GM19351 (cell line): ENCODE results near the gene TVP23A.
A peak's percentile ranks its signal among the peaks of the same experiment; 100 is the strongest.
"Not testable (repeated sequence)": the region's sequence is repeated elsewhere in the genome, so short reads cannot be mapped to it uniquely, and the experiment has no call there.

Experiments
- ATAC-seq: cut with Tn5 transposase; IDR thresholded peaks from one replicate; pipeline ENCODE4 v1.9.1; 2021; ENCODE audit warnings: mild to moderate bottlenecking, moderate library complexity; ENCODE audit not compliant: unreplicated experiment

Gene TVP23A

GRCh38 chr16:10806698-10807097 lies 11.9 kb downstream of the TVP23A start:
- ATAC-seq, result no peak

GRCh38 chr16:10805334-10805733 lies 13.3 kb downstream of the TVP23A start:
- ATAC-seq, result no peak

- no peak for ATAC-seq
Observed at GRCh38 chr16:10799736-10800135, 18.9 kb downstream of the TVP23A start.

DNA sequence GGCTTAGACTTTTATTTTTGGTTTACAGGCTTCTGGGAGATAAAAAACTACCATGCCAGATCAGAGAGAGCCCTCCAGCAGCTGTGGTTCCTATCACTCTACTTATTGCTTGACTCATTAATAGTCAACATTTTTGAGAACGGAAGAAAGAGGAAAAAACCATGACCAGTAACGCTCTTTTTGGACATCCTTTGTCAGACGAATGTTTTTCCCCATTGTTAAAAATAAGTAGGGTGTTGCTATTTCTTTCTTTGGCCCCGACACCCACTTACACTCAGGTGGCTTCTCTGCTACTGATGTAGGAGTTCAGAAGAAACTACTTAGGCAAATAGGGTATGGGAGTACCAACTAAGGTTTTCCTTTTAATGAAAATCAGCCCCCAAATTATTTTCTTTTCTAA lies 27.5 kb downstream of the TVP23A start:
- ATAC-seq, result no peak

DNA sequence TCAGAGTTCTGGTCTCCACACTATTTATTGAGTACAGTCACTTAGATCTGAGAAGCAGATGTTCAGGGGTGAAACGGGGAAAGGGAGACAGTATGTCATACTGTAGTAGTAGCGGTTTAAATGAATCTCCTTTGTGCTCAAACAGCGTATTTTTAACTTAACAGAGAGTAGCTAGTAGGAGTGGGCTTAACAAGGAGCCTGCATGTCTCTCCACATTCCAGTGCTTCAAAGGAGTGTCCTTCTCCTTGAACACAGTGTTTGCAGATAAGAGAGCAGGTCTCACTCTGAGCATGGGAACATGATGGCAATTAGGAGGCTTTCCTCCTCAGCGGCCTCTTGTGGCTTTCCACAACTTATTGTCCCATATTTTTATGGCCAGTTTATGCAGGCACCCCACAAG lies 30.0 kb downstream of the TVP23A start:
- not testable (repeated sequence) for ATAC-seq

DNA sequence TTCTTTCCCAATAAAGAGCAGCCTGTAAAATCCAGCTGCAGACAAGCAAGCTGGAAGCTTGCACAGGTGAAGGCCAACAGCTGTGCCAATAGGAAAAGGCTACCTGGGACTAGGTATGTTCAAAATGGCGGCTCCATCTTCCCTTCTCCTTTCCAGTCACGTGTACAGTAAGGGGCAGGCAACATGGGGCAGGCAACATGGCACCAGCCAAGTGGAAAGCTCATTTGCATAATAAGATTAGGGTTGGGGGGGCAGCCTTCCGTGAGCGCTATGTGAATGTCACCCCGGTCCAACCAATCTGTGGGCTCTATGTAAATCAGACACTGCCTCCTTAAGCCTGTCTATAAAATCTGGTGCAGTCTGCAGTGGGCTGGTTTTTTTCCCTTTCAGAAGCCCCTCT lies 31.3 kb downstream of the TVP23A start:
- no peak for ATAC-seq

- no peak for ATAC-seq
Observed at GRCh38 chr16:10782628-10783027, 36.0 kb downstream of the TVP23A start.

DNA sequence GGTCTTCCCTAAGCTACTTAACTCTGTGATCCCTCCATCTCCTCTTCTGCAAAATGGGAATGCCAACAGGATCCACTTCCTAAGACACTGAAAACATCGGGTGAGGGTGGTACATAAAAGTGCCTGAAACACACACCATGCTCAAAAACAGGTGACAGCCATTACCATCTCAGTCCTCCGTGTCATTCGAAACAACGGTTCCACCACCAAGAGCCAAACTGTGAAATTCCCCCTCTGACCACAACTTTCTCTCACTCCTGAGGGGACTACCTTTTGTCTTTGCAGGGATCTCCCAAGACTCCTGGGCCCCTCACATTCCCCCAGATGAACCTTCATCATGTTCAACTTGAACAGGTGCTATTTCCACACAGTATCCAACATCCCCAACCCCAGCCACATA lies 38.0 kb downstream of the TVP23A start:
- no peak for ATAC-seq

DNA sequence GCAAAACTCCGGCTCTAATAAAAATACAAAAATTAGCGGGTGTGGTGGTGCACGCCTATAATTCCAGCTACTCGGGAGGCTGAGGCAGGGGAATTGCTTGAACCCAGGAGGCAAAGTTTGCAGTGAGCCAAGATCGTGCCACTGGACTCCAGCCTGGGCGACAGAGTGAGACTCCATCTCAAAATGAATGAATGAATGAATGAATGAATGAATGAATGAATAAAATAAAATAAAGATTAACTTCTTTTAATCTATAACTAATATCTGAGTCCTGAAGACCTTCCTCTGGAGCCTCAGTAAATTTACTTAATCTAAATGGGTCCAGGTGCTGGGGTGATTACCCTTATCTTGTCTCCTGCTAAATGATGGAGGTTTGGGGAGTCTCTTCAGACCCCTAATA lies 38.7 kb downstream of the TVP23A start:
- not testable (repeated sequence) for ATAC-seq

DNA sequence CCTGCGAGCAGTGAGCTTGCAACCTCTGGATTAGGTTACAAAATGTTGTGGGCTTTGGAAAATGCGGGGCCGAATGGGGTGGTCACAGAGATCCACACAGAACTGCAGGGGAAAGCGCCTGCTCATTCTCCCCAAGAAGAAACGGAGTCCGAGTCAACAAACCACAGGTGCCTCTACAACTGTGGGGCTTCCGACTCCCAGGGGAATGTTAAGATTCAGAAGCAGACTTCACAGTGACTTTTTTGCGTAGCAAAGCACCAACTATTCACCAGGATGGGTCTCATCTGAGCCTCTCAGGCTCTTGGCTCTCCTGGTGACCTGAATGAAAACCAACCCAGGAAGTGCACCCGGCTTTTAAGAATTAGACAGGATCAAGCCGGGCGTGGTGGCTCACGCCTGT lies 41.2 kb downstream of the TVP23A start:
- no peak for ATAC-seq

DNA sequence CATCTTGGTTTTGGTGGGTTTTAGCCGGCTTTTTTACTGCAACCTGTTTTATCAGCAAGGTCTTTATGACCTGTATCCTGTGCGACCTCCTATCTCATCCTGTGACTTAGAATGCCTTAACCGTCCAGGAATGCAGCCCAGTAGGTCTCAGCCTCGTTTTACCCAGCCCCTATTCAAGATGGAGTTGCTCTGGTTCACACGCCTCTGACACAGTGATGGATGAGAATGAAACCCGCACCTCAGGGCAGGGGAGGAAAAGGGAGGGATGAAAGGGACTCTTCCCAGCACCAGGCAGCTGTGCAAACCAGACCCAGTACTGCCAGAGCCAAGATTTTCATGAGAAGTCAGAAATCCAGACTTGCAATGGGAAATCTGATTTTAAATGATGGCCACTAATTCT lies 41.7 kb downstream of the TVP23A start:
- ATAC-seq, result not testable (repeated sequence)

GRCh38 chr16:10776280-10776679 lies 42.3 kb downstream of the TVP23A start:
- ATAC-seq, result peak; percentile 84

GRCh38 chr16:10770907-10771306 lies 47.7 kb downstream of the TVP23A start:
- ATAC-seq, result no peak

- ATAC-seq, result no peak
Observed at GRCh38 chr16:10769381-10769780, 49.2 kb downstream of the TVP23A start.

DNA sequence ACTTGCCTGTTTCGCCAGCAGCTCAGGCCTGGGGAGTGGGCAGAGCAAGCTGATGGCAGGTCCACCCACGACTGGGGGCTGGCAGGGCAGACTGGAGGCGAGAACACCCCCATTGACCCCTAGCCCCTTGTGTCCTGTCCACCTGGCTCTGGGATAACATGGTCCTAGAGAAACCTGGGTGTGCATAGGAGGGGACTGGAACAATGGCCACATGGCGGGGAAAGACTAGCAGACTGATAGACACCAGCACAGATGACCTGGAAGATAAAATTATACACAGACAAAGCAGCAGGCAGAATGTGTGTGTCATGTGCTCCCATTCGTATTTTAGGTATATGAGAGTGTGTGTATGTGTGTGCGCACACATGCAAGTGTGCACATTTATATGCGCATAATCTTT lies 51.5 kb downstream of the TVP23A start:
- ATAC-seq, result no peak

DNA sequence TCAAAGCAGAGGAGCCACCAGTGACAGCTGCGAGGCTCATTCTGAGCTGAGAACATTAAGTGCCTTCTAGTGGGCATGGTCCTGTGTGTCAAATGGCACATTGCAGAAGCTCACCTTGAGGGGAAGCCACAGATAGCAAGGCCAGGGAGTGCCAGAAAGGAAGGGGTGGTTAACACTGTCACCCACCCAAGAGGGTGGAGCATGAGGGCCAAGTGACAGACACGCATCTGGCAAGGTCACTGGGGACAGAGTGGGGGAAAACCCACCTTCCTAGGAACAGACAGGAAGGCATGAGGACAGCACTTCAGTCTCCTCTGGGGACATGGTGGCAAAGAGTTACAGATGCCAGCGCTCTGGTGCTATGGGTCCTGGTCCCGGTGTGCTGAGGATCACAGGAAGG lies 52.8 kb downstream of the TVP23A start:
- no peak for ATAC-seq

DNA sequence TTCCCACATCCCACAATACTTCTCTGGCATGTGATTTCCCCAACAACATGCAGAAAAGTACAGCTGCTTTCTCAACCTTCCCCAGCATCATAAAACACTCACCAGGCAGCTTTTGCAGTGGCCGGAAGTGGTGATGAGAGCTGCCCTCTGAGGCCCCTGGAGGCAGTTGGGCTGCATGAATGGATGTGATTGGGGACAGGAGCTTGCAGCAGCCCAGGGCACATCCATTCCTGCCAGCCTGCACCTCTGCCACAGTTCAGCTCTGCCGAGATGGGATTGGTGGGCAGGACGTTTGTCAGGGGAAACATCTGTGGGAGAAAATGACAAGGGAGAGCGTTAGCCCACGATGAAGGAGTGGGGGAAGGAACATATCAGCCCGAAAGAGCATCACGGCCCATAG lies 55.1 kb downstream of the TVP23A start:
- no peak for ATAC-seq

DNA sequence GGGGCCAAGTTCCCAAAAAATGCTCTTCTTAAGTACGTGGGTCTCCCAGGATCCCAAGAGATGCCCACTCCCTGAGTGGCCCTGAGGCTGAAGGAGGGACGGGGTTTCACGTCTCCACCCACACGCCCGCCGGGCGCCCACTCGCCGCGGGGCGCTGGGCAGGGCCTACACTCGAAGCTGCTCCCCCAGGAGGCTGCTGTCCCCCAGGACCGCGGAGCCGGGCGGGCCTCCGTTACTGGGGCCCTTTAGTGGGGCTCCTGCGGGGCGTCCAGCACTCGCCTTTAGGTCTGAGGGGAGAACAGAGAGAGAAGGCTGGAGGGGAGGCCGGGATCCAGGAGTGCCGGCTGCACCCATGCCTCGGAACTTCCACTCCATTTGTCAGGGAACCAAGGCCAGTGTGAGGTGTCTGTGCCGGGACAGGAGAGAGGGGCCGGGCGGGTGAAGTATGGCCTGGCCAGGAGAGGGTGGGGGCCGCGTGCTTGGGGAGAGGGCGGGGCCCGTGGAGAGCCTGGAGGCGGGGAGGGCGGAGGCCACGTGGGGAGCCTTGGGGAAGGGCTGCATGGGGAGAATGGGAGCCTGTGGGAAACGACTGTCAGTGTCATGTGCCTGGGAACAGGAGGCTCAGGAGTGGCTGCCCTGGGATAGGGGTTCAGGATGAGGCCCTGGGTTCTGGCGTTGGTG lies 56.1 kb downstream of the TVP23A start:
- no peak for ATAC-seq

GRCh38 chr16:10761373-10761772 lies 57.2 kb downstream of the TVP23A start:
- ATAC-seq, result no peak

DNA sequence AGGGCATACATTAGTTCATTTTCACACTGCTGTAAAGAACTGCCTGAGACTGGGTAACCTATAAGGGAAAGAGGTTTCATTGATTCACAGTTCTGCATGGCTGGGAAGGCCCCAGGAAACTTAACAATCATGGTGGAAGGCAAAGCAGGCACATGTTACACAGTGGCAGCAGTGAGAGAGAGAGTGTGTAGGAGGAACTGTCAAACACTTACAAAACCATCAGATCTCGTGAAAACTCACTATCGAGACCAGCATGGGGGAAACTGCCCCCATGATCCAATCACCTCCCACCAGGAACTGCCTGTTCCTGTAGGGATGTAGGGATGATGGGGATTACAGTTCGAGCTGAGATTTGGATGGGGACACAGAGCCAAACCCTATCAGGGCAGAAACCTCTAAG lies 57.7 kb downstream of the TVP23A start:
- ATAC-seq, result no peak

DNA sequence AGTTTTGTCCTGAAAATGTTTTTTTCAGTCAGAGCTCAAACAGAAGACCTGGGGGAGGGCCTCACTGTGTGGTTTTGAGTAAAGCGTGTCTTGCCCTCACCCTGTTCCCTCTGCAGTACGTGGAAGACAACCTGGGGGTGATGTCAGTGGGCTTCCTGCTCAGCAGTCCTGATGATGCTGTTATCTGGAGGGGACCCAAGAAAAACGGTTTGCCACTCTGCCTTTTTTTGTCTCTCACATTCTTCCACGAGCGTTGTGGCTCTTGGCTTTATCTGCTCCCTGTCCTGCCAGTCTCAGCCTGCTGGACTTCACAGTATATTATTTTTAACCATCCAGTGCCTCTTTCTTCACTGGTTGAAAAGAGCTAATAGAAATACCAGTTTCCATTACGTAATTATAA lies 62.0 kb downstream of the TVP23A start:
- no peak for ATAC-seq

GRCh38 chr16:10754941-10755340 lies 63.7 kb downstream of the TVP23A start:
- no peak for ATAC-seq

DNA sequence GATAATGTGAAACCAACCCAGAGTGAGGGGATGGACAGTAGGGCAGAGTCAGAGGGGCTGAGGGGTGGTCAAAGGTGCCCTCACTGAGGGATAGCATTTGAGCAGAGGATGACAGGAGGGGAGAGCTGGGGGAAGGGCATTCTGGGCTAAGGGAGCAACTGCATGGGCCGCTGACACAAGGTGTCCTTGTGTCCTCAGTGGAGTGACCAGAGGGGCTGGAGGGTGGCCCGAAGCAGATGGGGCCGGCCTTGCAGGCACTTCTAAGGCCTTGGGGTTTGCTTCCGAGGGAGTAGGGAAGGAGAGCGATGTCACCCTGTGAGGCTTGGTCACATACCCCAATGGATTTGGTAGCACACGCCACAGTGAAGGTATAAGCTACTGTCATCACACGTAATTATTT lies 64.9 kb downstream of the TVP23A start:
- ATAC-seq, result no peak
